Erythroblast (primary cell): ENCODE data around the gene PNPLA7.

ENCODE experiments used
- GATA1 ChIP-seq: IDR thresholded peaks from 2 replicates; pipeline ENCODE4 v1.6.1; 2011; ENCODE audit warnings: low read depth, mild to moderate bottlenecking, control low read depth, low read length, moderate library complexity
- POLR2A ChIP-seq: IDR thresholded peaks from 2 replicates; pipeline ENCODE4 v1.6.1; 2011; ENCODE audit warnings: mild to moderate bottlenecking, low read length

- TF ChIP-seq POLR2A (no peak), GATA1 (no peak)
Observed at GRCh38 chr9:137593176-137593575, 43.0 kb upstream of the PNPLA7 start.
